ENCODE data around the gene IL4R. TPM values are rescaled to one million over a fixed set of nuclear protein-coding genes. Genes with fewer than 3 reads are reported as not detected.
A peak's percentile ranks its signal among the peaks of the same experiment; 100 is the strongest.

The IL4R gene
- total and polyA plus RNA-seq, 2 of the 13 experiments (the other 11 are each of a cell fraction or from before 2014, with no cell fraction given), result 15.9 to 49.6 TPM

DNA sequence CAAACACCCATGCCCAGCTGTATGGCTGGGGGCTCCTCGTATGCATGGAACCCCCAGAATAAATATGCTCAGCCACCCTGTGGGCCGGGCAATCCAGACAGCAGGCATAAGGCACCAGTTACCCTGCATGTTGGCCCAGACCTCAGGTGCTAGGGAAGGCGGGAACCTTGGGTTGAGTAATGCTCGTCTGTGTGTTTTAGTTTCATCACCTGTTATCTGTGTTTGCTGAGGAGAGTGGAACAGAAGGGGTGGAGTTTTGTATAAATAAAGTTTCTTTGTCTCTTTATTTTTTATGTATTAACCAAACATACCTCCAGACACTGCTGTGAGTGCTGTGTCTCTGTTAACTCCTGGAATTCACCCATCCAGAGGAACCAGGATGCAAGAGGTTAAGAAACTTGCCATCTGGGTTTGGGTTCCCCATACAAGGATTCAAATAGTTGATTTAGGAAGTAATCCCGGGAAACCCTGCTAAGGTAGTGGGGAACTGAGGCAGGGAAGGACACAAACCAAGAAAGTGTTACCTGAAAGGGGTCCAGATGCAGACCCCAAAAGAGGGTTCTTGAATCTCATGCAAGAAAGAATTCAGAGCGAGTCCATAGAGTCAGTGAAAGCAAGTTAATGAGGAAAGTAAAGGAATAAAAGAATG is 50.8 kb downstream of the IL4R start (continued):
- TF ChIP-seq, protein P1, sequence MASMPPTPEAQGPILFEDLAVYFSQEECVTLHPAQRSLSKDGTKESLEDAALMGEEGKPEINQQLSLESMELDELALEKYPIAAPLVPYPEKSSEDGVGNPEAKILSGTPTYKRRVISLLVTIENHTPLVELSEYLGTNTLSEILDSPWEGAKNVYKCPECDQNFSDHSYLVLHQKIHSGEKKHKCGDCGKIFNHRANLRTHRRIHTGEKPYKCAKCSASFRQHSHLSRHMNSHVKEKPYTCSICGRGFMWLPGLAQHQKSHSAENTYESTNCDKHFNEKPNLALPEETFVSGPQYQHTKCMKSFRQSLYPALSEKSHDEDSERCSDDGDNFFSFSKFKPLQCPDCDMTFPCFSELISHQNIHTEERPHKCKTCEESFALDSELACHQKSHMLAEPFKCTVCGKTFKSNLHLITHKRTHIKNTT (CRISPR knock-in tag; IDR thresholded peaks at IDR 0.05), result no peak
- peak; percentile 60; the same call in 1 of the 2 replicates for TF ChIP-seq ZNF12 (CRISPR knock-in tag; IDR thresholded peaks at IDR 0.05)
- no peak for TF ChIP-seq NRL (CRISPR knock-in tag; IDR thresholded peaks at IDR 0.05; ENCODE audit: borderline replicate concordance)
- peak; percentile 52; the same call in 1 of the 2 replicates for TF ChIP-seq RELA (CRISPR knock-in tag; IDR thresholded peaks at IDR 0.05)
- no peak for TF ChIP-seq GPN1 (CRISPR knock-in tag; IDR thresholded peaks at IDR 0.05; ENCODE audit: borderline replicate concordance)
- TF ChIP-seq, protein P2, sequence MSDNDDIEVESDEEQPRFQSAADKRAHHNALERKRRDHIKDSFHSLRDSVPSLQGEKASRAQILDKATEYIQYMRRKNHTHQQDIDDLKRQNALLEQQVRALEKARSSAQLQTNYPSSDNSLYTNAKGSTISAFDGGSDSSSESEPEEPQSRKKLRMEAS (IDR thresholded peaks at IDR 0.05), result peak; percentile 59; the same call in 1 of the 2 replicates
- no peak for TF ChIP-seq RFX1 (IDR thresholded peaks at IDR 0.05)
- no peak for TF ChIP-seq BRCA1 (CRISPR knock-in tag; IDR thresholded peaks at IDR 0.05)
- no peak for TF ChIP-seq POLR2AphosphoS5 (IDR thresholded peaks at IDR 0.05; ENCODE audit: low read depth, low read length)
- 0 out of 2 replicates have a peak, but pooled peaks have one; percentile 37 for TF ChIP-seq HOXA9 (CRISPR knock-in tag; IDR thresholded peaks at IDR 0.05; ENCODE audit: borderline replicate concordance)
- TF ChIP-seq CENPX (CRISPR knock-in tag; IDR thresholded peaks at IDR 0.05), result no peak
- TF ChIP-seq ZNF383 (CRISPR knock-in tag; IDR thresholded peaks at IDR 0.05; ENCODE audit: borderline replicate concordance), result no peak
- TF ChIP-seq TRIM24 (CRISPR knock-in tag; IDR thresholded peaks at IDR 0.05), result peak; percentile 88; the same call in 1 of the 2 replicates
- TF ChIP-seq, protein P3, sequence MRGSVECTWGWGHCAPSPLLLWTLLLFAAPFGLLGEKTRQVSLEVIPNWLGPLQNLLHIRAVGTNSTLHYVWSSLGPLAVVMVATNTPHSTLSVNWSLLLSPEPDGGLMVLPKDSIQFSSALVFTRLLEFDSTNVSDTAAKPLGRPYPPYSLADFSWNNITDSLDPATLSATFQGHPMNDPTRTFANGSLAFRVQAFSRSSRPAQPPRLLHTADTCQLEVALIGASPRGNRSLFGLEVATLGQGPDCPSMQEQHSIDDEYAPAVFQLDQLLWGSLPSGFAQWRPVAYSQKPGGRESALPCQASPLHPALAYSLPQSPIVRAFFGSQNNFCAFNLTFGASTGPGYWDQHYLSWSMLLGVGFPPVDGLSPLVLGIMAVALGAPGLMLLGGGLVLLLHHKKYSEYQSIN (CRISPR knock-in tag; IDR thresholded peaks at IDR 0.05; ENCODE audit: borderline replicate concordance), result no peak
- no peak for TF ChIP-seq ZNF724P (CRISPR knock-in tag; IDR thresholded peaks at IDR 0.05; ENCODE audit: borderline replicate concordance)
- TF ChIP-seq IRX3 (CRISPR knock-in tag; IDR thresholded peaks at IDR 0.05; ENCODE audit: borderline replicate concordance, low read depth), result no peak
- no peak for TF ChIP-seq PHF20 (CRISPR knock-in tag; IDR thresholded peaks at IDR 0.05)
- no peak for TF ChIP-seq PCBP2 (optimal IDR thresholded peaks at IDR 0.05; ENCODE audit: low read depth, low read length, poor library complexity, severe bottlenecking)
- TF ChIP-seq, protein P4, sequence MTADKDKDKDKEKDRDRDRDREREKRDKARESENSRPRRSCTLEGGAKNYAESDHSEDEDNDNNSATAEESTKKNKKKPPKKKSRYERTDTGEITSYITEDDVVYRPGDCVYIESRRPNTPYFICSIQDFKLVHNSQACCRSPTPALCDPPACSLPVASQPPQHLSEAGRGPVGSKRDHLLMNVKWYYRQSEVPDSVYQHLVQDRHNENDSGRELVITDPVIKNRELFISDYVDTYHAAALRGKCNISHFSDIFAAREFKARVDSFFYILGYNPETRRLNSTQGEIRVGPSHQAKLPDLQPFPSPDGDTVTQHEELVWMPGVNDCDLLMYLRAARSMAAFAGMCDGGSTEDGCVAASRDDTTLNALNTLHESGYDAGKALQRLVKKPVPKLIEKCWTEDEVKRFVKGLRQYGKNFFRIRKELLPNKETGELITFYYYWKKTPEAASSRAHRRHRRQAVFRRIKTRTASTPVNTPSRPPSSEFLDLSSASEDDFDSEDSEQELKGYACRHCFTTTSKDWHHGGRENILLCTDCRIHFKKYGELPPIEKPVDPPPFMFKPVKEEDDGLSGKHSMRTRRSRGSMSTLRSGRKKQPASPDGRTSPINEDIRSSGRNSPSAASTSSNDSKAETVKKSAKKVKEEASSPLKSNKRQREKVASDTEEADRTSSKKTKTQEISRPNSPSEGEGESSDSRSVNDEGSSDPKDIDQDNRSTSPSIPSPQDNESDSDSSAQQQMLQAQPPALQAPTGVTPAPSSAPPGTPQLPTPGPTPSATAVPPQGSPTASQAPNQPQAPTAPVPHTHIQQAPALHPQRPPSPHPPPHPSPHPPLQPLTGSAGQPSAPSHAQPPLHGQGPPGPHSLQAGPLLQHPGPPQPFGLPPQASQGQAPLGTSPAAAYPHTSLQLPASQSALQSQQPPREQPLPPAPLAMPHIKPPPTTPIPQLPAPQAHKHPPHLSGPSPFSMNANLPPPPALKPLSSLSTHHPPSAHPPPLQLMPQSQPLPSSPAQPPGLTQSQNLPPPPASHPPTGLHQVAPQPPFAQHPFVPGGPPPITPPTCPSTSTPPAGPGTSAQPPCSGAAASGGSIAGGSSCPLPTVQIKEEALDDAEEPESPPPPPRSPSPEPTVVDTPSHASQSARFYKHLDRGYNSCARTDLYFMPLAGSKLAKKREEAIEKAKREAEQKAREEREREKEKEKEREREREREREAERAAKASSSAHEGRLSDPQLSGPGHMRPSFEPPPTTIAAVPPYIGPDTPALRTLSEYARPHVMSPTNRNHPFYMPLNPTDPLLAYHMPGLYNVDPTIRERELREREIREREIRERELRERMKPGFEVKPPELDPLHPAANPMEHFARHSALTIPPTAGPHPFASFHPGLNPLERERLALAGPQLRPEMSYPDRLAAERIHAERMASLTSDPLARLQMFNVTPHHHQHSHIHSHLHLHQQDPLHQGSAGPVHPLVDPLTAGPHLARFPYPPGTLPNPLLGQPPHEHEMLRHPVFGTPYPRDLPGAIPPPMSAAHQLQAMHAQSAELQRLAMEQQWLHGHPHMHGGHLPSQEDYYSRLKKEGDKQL (CRISPR knock-in tag; IDR thresholded peaks at IDR 0.05; ENCODE audit: low read depth), result peak; percentile 95
- peak; percentile 59; the same call in 1 of the 2 replicates for TF ChIP-seq JUN (CRISPR knock-in tag; IDR thresholded peaks at IDR 0.05)
- peak; percentile 77; the same call in 1 of the 2 replicates for TF ChIP-seq NCOR1 (IDR thresholded peaks at IDR 0.05; ENCODE audit: borderline replicate concordance, low read length)
- TF ChIP-seq MED13 (CRISPR knock-in tag; IDR thresholded peaks at IDR 0.05), result peak; percentile 64; the same call in 1 of the 2 replicates
- no peak; the same call in 1 of the 2 replicates for TF ChIP-seq ZFY (CRISPR knock-in tag; IDR thresholded peaks at IDR 0.05)
- no peak for TF ChIP-seq KLF12 (CRISPR knock-in tag; IDR thresholded peaks at IDR 0.05; ENCODE audit: borderline replicate concordance)

All from HepG2 (cell line).